TTC549 (cell line): ENCODE results near the gene POLR3A.
"Not testable (repeated sequence)": the region's sequence is repeated elsewhere in the genome, so short reads cannot be mapped to it uniquely, and the experiment has no call there.

Source experiments
- FAIRE-seq: peaks from 2 replicates; lab custom pipeline; 2012; peaks lifted over from hg19 to GRCh38; lab: Jason Lieb, UNC

The POLR3A gene

DNA sequence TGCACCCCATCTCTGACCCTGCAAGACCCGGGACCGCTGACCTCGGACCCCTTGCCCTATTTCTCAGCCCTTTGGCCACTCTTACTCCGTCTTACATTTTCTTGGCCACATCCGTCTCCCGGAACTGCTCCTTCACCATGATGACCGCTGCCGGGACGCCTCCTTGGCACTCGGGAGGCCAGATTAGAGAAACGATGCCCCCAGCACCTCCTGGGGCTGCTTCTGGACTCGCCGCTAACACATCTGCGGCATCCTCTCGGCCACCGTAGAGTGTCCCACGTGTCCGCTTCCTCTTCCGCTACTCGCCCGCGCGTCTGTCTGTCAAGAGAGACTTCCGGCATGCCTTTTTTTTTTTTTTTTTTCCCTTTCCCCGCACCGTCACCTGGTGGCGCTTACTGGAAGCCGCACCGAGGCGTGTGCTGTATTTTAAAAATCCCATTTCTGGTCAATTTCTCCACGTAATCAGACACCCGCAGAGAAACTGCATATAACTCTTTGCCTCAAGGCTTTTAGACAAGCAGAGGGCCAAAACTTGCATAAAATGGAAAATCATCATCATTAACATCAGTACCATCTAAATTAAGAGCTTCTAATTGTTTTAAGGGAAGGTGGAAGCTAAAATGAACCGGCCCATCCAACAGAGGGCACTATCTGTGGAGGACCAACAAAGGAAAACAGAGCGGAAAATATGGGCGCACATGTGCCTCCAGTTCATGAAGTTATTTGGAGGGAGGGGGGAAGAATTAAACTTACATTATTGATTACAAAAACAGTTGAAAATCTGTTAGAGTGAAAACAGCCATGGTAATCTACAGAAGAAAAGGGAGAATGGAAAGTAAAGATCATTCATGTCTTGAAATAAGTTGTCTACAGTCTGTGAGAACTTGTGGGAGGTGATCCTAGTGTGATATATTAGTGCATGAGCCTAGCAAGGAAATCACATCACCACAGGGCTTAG lies at the start of gene POLR3A:
TSS of gene POLR3A (minus strand) at position 247 of the 958 bp plus-strand sequence. CDS start at position 139, 108 bp downstream.
- FAIRE-seq = no peak

DNA sequence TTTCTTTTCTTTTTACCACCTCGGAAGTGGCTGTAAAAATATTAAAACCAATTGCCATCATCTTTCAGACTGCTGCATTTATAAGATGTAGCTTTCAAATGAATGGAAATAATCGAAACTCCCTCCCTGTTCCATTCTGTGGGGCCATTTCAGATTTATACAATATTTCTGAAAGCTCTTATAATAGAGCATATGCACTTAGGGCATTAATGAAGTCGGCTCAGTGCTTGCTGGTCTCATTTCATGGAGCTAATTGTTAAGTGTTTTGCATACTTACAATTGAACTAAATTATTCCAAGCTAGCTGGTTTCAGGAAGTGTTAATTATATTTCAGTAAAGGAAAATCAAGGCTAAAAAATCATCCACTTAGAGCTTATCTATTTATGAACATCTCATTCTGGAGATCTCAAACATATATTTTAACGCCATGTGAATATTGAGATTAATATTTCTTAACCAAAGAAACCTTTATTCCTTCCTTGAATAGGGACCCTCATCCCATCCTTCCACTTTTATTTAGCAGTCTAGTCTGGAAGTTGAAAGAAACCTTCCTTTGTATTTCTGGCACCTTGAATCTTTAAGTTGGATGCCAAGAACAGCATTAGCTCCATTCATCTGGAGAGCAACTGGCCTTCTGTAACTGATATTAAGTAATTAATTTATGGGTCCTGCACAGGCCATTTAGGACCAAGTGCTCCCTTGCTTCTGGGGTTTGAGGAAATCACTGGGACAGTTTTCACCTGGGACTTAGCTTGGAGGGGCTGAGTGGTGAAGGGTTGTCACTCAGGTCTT lies 49.4 kb upstream of the POLR3A start:
- no peak for FAIRE-seq

DNA sequence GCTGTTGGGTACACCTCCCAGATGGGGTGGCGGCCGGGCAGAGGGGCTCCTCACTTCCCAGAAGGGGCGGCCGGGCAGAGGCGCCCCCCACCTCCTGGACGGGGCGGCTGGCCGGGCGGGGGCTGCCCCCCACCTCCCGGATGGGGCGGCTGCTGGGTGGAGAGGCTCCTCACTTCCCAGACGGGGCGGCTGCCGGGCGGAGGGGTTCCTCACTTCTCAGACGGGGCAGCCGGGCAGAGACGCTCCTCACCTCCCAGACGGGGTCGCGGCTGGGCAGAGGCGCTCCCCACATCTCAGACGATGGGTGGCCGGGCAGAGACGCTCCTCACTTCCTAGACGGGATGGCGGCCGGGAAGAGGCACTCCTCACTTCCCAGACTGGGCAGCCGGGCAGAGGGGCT lies 46.5 kb upstream of the POLR3A start:
- FAIRE-seq = not testable (repeated sequence)

DNA sequence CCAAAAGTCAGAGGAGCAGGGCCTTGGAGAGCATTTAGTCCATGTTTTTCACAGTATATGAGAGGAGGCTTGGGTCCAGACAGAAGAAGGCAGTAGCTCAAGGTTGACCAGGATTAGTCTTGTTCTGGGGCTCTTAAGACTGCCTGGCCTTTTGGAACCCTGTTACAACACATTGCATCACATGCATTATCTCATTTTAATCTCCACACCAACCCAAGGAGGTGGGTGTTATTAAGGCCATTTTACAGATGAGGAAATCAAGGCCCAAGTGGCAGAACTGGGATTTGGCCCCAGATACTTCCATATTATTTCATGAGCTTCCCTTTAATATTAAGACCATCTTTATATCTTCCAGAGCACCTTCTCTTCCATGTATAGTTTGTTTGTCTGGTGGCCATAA lies 43.2 kb upstream of the POLR3A start:
- no peak for FAIRE-seq

DNA sequence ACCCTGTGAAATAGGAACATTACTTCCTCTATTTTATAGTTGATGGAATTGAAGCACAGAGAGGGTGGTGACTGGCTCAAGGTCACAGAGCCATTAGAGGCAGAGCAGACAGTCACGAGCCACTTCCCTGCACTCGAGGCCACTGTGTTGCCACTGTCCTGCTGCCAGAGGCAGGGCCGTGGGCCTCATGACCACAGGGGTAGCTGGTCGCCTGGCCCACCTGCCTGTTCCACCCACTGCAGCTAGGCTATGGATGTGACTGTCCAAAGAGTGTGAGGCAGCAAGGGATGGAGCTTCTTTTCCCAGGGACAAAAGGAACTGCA lies 42.5 kb upstream of the POLR3A start:
- no peak for FAIRE-seq

DNA sequence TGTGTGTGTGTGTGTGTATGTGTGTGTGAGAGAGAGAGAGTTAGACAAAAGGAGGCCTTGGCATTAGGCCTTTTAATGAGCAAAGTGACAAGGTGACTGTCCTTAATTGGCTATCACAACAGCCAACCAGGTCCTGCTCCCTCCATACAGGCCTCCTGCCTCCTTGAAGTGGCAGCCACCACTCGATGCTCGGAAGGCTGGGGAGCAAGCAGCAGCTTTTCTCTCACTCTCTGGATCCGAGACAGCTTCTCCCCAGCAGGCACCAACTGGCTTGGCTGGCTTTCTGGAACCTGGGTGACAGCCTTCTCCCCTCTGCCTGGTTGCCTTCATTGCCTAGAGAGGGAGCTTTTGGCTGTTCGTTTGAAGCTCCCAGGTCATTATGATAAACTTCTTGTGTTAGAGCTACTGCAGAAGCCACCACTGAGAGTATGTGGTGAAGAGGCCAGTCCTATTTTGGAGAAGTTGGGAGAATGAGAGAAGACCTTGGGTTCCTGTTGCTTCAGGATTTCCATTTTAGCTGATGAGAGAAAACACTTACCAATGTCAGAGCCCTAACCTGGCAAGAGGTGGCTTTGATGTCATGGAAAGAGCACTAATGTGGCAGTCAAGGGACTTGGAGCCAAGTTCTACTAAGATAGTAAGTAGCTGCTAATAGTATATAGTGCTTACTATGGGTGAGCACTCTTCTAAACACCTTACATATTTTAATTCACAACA lies 42.0 kb upstream of the POLR3A start:
- FAIRE-seq = no peak

DNA sequence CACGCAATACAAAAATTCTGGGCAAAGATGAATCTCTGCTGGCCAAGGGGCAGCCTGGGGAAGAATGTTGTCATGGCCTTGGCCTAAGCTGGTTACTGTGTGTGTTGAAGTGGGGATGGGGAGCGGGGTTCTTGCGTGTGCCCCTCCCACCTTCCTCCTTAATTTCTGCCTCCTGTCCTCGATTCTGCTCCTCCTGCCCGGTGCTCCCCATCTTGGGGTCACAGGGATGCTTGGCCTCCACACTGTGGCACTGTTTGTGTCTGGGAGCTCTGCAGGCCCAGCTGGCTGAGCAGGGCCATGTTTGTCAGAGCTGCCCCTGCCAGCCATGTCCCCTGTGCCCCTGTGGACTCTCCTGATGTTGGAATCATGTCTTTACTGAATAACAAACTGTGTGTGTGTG lies 41.4 kb upstream of the POLR3A start:
- no peak for FAIRE-seq

DNA sequence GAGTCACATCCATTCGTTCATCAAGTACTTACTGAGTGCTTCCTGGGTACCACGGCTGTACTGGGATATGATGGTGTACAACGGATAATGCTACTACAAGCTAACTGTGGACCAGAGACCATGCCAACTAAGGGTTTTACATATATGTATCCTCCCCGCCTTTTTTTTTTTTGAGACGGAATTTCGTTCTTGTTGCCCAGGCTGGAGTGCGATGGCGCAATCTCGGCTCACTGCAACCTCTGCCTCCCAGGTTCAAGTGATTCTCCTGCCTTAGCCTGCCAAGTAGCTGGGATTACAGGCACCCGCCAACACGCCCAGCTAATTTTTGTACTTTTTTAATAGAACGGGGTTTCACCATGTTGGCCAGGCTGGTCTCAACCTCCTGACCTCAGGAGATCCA lies 40.7 kb upstream of the POLR3A start:
- not testable (repeated sequence) for FAIRE-seq

DNA sequence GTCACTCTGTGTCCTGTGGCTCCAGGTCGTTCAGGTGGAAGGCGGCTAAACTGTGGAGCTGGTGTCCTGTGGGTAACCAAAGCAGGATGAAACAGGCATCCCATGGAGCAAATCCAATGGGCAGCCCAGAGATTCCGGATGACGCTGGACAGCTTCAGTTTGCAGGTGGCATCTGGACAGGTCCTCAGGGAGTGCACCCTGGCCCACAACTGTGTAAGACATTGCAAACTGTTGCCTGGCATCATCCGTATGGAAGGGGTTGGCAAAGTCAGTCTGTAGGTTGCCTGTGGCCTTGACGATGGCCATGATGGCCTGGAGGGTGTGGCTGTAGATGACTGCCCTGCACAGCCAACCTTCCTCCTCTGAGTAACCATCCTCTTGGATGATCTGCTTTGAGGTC lies 39.8 kb upstream of the POLR3A start:
- no peak for FAIRE-seq

DNA sequence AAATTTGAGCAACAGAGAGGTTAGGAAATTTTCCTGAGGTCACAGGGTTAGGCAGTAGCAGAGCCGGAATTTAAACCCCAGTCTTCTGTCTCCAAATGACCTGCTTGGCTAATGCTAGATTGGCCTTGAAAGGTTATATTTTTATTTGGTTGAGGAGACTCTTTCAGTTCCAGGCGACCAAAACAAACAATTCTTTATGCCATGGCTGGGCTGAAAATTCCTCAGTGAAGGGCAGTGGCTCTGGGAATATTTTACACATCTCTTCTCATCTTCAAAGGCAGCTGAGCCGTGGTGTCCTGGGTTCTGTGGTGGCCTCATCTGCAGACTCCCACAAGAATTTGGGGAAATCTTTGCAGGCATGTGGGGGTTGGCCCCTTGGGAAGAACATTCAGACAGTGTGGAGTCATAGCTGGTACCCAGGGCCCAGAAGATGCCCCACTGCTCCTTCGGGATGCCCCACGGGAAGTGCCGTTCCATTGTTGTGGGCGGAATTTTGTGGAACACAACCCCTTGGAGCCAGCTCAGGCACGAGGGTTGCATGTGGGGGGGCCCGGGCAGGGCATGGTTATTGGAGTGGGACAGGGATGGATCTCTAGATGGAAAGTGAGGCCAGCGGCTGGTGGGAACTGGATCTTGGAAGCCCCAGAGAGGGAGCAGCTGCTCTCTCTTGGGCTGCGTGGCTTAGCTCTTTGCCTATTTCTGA lies 37.6 kb upstream of the POLR3A start:
- no peak for FAIRE-seq

DNA sequence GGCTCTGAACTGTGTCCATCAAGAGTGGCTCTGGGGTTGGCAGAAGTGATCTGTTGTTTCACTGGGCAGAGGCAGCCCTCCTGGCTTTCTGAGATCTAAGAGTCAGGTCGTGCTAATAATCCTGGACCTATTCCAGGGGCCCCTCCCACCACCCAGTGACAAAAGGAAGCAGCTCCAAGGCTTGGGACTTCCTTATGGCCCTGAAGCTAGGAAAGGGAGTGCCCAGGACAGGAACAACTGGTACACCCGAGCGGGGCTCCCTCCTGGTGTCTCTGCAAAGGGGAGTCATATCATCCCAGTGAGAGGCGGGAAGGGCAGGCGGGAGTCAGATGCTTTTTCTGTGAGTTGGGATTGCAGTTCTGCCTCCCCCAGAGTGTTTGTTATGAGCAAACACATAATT lies 36.7 kb upstream of the POLR3A start:
- FAIRE-seq = no peak

DNA sequence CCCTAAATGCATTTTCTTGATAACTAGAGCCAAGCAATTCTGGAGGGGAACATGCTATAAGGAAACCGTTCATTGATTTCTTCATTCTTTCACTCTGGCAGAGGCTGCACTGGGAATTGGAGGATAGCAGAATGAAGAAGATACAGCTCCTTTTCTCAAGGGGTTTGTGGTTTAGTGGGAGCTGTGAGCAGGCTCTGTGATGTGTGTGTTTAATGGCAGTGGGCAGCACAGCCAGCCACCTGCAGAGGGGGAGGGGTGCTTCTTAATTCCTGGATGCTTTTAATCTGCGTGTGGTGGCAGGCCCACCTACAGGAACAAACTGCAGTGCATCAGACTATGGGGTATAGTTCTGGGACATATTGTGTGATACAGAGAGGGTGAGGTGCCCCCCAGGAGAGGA lies 36.3 kb upstream of the POLR3A start:
- no peak for FAIRE-seq

DNA sequence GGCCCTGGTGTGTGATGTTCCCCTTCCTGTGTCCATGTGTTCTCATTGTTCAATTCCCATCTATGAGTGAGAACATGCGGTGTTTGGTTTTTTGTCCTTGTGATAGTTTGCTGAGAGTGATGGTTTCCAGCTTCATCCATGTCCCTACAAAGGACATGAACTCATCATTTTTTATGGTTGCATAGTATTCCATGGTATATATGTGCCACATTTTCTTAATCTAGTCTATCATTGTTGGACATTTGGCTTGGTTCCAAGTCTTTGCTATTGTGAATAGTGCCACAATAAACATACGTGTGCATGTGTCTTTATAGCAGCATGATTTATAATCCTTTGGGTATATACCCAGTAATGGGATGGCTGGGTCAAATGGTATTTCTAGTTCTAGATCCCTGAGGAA lies 35.6 kb upstream of the POLR3A start:
- not testable (repeated sequence) for FAIRE-seq

DNA sequence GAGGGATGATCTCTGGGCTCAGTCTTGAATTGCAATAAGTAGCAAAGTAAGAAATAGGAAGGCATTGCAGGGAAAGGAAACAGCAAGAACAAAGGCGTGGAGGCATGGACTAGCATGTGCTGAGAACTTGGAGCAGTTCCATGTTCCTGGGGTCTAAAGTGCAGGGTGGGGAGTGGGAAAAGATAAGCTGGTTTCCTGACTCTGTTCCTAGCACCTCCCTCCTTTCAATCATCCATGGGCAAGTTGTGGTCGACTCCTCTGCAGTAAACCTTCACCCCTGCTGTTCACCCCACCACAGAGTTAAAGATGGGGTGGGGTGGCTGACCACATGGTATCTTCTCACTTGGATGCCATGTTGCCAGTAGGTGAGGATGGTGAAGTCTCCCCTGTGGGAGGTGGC lies 33.9 kb upstream of the POLR3A start:
- no peak for FAIRE-seq

DNA sequence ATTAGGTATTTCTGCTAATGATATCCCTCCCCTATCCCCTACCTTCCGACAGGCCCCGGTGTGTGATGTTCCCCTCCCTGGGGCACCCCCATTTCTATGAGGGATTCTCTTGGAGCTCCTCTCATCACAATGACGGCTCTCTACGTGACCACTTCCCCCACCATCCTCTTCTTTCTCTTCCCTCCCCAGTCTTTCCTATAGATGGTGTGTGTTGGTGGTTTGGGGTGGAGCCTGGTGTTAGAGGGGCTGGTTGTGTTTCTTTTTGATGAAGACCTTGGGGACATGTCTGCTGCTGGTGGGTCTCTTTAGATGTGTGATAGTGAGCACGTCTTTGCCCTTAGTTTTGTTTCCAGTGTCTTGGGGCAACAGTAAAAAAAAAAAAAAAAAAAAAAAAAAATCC lies 33.0 kb upstream of the POLR3A start:
- FAIRE-seq = no peak

DNA sequence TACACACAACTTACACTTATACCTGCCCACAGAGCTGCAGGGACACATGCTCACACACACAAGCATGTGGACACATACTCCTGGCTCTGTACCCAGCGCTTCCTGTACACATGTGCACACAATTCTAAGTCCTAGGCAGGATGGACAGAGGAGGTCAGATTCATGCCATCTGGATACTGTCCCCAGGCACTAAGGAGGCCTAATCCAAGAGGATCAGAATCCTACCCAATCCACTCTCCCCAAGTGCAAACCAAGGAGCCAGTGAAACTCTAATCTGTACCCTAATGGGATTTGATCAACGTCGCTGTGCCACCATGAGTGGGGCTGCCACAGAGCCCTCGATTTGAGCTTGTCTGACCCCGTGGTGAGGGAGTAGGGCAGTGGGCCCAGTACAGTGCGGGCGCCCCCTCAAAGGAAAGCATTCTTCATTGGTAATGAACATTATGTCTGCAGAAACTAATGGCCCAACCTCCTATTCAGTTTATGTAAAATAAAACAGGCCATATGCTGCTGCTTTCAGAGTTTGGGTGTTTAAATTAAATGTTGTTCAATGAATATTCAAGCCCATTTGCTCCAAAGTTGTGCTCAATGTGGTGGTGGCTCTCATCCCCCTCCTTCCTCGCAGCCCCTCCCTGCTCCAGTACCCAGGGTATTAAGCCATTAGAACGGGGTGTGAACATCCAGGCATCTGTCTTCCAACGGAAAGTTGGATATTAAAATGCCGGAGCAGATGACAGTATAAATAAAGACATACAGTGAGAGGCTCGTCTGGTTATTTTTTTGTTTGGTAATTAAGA lies 30.8 kb upstream of the POLR3A start:
- no peak for FAIRE-seq

DNA sequence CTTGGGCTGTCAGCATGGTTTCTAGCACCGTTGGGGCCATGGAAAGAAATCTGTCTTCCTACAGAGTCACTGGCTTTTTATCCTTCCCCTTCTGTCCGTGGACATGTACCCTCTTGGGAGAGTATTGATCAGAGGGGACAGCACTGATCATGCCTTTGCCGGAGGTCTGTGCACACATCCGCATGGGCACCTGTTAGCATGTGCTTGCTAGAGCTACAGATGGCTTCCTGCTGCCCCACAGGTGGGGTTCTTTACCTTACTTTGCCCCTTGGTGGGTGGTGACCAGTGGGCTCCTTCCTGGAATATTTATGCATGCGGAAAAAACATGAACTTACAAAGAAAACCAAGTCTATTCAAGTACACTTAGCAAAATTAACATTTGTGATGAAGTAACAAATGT lies 29.2 kb upstream of the POLR3A start:
- FAIRE-seq = no peak

DNA sequence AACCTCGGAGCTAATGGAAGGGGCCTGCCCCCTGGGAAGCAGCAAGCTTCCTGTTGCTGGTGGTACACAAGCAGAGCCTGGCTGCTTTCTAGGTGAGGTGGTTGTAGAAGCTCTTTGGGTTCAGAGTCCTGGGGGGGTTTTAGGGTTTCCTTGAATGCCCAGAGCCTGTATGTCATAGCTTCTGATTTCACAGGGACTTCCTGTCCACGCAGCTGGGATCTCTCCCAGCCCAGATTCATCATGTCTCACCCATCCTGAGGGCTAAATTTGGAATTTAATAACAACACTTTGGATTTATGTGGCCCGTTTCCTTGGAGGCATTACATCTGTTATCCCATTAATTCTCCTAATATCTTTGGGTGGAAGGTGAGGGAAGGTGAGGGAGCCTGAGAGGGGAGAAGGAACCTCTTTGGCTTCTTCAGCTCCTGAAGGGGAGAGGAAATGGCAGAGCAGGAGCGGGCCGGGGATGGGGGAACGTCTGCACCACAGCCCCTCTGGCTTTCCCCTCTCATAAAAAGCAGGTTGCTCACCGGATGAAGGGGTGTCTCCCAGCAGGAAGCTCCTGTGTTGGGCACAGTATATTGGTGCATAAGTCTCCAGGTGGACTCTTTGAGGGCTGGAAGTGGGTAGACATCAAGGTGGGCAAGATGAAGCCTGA lies 24.0 kb upstream of the POLR3A start:
- no peak for FAIRE-seq

DNA sequence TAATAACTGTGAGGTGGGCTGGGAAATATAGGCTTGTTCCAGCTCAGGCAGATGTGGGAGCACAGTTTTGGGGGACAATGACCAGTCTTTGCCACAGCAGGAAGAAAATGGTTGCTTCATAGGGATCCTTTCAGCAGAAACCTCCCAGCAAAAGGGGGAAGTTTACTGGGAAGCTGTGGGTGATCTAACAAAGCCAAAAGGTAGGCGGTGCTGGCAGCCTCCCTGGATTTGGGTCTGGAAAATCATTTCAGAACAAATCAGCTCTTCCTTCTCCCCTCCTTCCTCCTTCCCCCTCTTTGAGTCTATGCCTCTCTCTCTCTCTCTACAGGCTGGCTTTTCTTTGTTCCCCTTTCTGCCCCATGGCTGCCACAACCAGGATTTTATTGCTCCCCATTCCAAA lies 20.5 kb upstream of the POLR3A start:
- no peak for FAIRE-seq

DNA sequence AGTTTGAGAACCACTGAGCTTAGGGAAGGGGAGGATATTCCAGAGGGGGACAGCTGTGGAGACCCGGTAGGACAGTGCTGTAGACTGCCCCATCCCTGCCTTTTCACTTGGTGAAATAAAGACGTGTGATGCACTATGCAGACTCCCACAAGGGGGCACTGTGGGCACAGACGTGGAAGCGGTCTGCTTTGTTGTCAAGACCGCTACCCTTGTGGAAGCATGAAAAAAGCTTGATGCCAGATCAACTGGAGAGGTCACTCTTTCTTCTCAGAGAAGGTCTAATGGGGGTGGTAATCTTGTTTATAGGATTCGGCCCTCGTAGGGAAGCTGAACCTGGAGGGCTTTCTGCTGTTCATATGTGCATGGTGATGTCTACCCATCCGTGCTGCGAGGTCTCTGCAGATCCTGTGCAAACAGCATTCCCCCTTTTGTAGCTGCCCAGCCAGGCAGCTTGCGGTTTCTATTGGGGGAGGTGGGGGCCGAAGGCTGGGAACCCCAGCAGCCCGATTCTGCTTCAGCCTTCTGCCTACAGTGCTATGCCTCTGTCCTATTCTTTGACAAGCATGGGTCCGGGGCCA lies 18.1 kb upstream of the POLR3A start:
- no peak for FAIRE-seq
